HG03571 (cell line): ENCODE data around the gene HOXD4.

ENCODE experiments used
- ATAC-seq: cut with Tn5 transposase; IDR thresholded peaks from one replicate; pipeline ENCODE4 v1.9.1; 2021; ENCODE audit not compliant: unreplicated experiment

Gene HOXD4

DNA sequence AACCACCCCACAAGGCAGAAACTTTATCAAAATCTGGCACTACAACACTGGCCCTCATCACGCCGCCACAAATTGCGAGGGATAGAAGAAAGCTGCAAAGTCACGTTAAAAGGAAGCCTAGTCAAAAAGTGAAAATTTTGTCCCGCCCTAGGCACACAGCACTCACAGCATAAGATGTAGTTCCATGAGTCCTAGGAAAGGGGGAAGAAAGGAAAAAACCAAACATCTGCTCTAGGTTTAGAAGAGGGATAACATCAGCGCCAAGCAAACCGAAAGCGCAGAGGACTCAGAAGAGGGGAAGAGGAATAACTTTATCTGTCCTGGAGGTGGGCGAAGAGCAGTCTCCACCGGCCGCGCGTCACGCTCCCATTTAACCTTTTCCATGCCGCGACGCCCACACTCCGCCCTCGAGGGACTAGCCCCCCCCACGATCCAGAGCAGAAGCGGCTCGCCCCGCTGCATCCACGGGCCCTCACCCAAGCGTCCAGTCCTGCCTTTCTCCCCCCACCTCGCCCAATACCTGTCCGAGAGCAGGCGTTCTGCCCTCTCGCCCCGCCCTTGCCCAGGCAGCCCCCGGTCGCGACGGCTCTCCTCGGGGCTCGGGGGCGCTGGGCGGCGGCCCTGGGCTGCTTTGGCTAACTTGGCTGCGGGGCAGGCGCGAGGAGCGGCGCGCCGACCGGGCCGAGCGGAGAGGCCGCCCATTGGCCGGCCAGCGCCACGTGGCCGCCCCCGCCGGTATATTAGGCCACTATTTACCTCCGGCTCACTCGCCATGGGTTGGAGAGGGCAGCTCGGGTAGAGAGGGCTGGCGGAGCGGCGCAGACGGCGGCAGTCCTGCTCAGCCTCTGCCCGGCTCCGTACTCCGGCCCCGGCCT is 36.8 kb downstream of the HOXD4 start, which contains the start of gene HOXD1:
Gene HOXD1, plus strand, starts transcription at position 770 of the 875 bp plus-strand sequence. CDS start 134 bp downstream, outside the sequence.
- no peak for ATAC-seq

DNA sequence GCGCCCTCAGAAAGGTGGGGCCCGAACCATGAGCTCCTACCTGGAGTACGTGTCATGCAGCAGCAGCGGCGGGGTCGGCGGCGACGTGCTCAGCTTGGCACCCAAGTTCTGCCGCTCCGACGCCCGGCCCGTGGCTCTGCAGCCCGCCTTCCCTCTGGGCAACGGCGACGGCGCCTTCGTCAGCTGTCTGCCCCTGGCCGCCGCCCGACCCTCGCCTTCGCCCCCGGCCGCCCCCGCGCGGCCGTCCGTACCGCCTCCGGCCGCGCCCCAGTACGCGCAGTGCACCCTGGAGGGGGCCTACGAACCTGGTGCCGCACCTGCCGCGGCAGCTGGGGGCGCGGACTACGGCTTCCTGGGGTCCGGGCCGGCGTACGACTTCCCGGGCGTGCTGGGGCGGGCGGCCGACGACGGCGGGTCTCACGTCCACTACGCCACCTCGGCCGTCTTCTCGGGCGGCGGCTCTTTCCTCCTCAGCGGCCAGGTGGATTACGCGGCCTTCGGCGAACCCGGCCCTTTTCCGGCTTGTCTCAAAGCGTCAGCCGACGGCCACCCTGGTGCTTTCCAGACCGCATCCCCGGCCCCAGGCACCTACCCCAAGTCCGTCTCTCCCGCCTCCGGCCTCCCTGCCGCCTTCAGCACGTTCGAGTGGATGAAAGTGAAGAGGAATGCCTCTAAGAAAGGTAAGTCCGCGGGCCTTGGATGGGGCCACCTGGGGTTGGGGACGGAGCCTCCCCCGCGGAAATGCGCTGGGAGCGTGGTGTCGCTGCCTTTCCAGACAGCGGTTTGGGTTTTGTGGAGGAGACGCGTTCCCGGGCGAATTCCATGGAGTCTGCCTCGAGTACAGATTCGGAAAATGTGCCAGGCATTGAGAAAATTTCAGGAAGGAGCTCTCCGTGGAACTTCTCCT is 37.7 kb downstream of the HOXD4 start:
- ATAC-seq = no peak

DNA sequence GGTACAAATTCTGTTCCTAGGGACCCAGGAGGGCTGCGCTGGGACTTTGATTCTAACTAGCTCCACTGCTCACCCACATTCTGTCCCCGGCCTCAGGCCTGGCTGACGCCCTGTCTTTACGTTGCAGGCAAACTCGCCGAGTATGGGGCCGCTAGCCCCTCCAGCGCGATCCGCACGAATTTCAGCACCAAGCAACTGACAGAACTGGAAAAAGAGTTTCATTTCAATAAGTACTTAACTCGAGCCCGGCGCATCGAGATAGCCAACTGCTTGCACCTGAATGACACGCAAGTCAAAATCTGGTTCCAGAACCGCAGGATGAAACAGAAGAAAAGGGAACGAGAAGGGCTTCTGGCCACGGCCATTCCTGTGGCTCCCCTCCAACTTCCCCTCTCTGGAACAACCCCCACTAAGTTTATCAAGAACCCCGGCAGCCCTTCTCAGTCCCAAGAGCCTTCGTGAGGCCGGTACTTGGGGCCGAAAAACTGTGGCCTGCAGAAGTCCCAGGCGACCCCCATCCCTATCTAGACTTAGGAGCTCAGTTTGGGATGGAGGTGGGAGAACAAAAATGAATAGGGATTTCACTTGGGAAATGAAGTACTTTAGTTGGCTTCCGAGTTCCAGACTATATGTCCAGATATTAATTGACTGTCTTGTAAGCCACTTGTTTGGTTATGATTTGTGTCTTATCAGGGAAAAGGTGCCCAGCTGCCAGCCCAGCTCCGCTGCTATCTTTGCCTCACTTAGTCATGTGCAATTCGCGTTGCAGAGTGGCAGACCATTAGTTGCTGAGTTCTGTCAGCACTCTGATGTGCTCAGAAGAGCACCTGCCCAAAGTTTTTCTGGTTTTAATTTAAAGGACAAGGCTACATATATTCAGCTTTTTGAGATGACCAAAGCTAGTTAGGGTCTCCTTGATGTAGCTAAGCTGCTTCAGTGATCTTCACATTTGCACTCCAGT is 38.6 kb downstream of the HOXD4 start:
- no peak for ATAC-seq

DNA sequence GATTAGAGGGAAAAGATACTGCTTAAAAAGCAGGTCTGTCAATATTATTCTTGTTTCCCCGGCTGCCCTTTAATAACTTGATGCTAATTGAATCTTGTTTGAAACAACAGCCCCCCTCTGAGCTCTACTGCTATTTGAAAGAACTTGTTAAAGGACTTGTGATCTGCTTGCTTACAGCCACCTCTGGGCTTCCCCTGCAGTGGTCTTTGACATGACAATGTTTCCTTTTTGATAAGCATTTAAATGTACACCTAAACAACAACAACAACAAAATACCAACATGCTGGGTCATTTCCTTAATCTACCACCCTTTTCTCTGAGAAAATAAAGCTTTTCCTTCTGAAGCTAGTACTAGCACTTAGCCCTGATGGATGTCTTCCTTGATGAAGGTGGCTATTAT is 41.0 kb downstream of the HOXD4 start:
- ATAC-seq = no peak

DNA sequence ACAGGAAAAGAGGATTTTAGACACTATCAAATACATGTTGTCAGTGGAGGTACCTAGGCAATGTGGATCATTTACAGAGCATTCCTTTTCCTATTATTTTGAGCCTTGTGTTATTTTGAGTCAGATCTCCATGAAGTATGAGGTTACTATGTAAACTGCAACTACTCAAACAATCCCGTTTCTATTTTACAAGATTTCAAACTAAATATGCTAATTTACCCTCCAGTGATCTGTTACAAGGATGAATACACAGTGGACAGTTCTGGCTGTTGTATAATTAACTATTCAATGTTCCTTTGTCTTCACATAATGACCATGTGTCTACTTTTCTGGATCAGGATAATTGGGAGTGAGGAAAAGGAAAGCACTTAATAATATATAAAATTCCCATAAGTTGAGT is 41.7 kb downstream of the HOXD4 start:
- no peak for ATAC-seq

DNA sequence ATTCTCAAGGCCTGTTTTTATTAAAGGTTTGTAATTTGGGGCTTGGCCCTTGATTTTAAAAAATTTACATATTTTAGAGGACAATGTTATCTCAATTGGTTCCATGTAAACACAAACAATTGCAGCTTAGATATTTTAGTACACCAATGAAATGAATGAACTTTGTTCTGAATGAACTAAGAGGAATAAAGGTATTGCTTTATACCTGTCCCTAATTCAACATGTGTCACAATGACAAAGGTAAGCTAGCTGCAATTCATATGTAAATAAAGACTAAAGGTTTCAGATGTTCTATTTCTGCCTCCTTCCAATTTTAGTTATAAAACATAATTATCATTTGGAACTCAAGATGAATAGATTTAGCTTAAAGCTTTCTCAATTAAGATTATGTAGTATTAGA is 48.6 kb downstream of the HOXD4 start:
- ATAC-seq = no peak

DNA sequence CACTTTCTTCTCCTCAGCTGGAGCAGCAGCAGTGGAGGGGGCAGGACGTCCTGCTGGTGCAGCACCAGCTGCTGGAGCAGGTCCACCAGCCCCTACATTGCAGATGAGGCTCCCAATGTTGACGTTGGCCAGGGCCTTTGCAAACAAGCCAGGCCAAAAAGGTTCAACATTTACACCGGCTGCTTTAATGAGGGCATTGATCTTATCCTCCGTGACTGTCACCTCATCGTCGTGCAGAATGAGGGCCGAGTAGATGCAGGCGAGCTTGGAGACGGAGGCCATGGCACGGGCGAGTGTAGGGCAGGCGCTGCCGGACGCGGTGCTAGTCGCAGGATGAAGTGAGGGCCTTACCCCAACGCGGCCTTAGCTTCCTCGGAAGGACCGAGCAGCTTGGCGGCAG is 49.6 kb downstream of the HOXD4 start:
- no peak for ATAC-seq

DNA sequence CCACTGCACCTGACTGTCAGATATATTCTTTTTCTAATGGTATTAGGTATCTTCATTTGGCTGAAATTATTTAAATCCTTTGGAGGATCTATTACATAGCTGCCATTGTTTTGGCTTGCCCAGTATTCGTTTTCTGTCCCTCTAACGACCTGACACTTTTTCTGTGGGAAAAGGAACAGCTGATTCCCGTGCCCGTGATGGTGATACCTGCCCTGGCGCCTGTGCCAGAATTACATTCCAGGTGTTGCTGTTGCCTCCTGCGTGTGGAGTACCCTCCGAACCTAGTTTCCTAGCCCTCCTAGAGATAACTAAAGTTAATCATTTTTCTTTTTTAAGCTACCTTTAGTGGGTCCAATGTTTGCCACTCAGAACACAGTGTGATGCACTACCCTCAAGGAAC is 51.1 kb downstream of the HOXD4 start:
- ATAC-seq = no peak
